Measurements from ENCODE around the gene KRTAP10-3.
"Not testable (repeated sequence)": the region's sequence is repeated elsewhere in the genome, so short reads cannot be mapped to it uniquely, and the experiment has no call there.

KRTAP10-3 gene

GRCh38 chr21:44589586-44590305 lies 31.2 kb upstream of the KRTAP10-3 start:
- DNase-seq: no peak

DNA sequence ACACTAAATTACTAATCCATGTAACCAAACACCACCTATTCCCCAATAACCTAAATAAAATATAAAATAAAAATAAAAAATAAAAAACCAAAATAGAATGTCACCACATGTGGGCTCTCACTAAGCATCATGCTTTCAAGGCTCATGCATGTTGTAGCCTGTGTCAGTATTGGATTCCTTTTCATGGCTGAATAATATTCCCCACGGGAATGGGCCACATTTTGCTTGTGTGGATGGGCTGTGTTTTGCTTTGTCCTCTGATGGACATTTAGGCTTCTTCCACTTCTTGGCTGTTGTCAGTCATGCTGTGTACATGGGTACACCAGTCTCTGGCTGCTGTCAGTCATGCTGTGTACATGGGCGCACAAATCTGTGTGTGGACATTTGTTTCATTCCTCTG lies 30.5 kb upstream of the KRTAP10-3 start:
- no peak for DNase-seq

DNA sequence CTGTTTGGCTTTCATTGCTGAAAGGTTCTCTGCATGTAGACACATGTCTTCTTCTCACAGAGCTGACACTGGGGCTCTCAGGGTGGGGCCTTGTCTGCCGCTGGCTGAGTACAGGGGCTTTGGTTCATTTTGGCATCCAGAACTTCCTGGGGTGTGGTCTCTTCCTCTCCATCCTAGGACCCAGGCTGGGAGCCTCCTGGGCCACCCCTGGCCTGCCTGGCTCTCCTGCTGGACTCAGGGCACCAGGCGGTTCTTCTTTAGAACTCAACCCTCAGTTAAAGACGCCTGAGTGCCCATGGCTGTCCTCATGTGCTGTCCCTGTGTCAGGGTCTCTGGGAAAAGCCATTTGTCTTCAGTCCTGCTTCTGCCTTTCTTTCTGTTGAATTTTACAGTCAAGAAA lies 27.3 kb upstream of the KRTAP10-3 start:
- no peak for DNase-seq

- DNase-seq: no peak
Measured at GRCh38 chr21:44583800-44584147, 25.2 kb upstream of the KRTAP10-3 start.

GRCh38 chr21:44583089-44583799 lies 24.6 kb upstream of the KRTAP10-3 start:
- DNase-seq: no peak

- DNase-seq: no peak
Measured at GRCh38 chr21:44582055-44582454, 23.5 kb upstream of the KRTAP10-3 start.

- DNase-seq: no peak
Measured at GRCh38 chr21:44581158-44581557, 22.6 kb upstream of the KRTAP10-3 start.

GRCh38 chr21:44580231-44580821 lies 21.7 kb upstream of the KRTAP10-3 start, which contains the start of gene KRTAP10-5:
TSS of gene KRTAP10-5 (minus strand) at chr21:44580604. CDS start at chr21:44580578, 26 bp downstream.
- DNase-seq: not testable (repeated sequence)

GRCh38 chr21:44579833-44580144 lies 21.2 kb upstream of the KRTAP10-3 start:
- DNase-seq: no peak

- DNase-seq: no peak
Measured at GRCh38 chr21:44579056-44579832, 20.6 kb upstream of the KRTAP10-3 start.

- no peak for DNase-seq
Measured at GRCh38 chr21:44578371-44579055, 19.9 kb upstream of the KRTAP10-3 start.

- DNase-seq: no peak
Measured at GRCh38 chr21:44576025-44576420, 17.4 kb upstream of the KRTAP10-3 start.

DNA sequence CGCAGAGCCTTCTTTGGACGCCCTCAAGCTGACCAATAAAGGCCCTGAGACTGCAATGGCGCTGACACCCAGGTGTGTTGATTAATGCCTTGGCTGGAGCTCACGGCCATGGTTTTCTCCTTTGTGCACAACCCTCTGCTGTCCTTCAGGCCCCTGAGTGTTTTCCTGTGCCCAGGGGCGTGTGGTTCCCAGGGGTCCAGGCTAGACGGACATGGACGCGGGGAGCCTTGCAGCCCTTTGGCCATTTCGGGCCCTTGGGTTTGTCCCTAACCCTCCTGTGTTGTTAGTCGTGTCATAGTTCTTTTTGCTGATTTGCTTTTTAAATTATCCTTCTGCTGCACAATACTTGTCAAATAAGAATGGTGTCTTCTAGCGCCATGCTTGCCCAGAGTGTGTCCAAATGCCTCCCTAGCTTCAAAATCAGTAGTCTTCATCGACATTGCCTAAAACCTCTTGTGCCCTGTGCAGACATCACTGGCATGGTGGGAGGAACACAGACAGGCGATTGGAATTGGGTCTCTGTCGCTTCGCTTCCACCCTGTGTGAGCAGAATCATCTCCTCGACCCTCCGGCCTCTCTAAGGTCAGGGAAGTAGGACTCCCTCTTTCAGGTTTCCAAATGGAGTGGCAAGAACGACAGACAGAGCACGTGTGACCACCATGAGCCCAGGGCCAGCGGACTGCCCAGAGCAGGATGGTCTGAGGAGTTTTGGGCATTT lies 16.9 kb upstream of the KRTAP10-3 start:
- no peak for DNase-seq

DNA sequence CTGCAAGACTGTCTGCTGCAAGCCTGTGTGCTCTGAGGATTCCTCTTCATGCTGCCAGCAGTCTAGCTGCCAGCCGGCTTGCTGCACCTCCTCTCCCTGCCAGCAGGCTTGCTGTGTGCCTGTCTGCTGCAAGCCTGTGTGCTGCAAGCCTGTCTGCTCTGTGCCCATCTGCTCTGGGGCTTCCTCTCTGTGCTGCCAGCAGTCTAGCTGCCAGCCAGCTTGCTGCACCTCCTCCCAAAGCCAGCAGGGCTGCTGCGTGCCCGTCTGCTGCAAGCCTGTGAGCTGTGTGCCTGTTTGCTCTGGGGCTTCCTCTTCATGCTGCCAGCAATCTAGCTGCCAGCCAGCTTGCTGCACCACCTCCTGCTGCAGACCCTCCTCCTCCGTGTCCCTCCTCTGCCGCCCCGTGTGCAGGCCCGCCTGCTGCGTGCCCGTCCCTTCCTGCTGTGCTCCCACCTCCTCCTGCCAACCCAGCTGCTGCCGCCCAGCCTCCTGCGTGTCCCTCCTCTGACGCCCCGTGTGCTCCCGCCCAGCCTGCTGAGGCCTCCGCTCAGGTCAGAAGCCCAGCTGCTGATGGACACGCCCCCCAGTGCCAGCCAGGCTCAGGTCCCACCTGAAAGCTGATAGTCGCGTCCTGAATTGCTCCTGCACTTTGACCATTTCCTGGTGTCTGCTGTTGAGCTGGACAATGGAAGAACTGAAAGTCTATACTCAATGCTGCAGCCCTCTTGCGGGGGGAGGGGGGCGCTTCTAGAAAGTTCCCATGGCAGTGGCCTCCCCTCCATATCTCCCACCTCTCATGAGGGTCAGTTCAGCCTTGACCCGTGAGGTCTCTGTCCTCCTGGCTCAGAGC lies 16.1 kb upstream of the KRTAP10-3 start:
- no peak for DNase-seq

- not testable (repeated sequence) for DNase-seq
Measured at GRCh38 chr21:44573630-44574456, 15.2 kb upstream of the KRTAP10-3 start, which contains the start of gene KRTAP10-4. TSS of gene KRTAP10-4 (plus strand) at chr21:44573729. CDS start at chr21:44573759, 30 bp downstream.

DNA sequence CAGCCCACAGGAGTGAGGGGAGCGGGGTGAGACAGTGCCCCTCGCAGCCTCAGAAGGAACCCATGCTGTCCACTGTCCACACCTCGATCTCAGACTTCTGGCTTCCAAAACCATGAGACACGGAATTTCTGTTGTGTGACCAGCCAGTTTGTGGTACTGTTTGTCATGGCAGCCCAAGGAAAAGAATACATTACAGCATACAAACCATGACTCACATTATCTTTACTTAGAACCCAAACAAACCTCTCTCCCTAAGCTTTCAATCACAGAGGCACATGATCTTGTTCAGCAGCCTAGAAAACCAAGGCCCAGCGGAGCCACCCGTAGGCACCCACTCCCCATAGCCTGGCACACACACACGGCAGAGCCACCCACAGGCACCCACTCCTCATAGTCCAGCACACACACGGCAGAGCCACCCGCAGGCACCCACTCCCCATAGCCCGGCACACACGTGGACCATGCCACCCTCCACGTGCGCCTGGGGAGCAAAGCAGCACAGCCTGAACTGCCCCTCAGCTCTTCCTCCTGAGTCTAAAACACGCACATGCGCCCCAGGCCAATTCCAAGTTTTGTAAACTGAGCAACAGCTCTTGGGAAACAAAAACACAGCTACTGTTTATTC lies 14.5 kb upstream of the KRTAP10-3 start:
- no peak for DNase-seq

GRCh38 chr21:44571844-44572782 lies 13.5 kb upstream of the KRTAP10-3 start:
- no peak for DNase-seq

DNA sequence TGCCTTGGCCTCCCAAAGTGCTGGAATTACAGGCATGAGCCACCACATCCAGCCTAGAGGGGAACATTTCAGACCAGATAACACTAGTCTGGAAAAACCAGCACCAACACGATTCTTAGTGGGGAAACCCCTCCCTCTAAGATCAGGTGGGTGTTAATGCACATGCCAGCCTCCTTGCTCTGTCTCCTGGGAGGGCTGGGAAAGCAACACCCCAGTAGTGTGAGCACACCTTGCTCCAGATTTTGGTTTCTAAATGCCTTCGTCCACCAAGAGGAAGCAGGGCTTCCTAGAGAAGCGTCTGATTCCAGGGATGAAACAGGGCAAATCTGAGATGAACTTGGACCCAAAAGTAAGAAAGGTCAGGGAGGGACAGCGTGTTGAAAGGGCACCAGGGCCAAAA lies 12.7 kb upstream of the KRTAP10-3 start:
- DNase-seq: no peak
